HepG2 (cell line): Measurements from ENCODE around the gene CDS1. TPM values are rescaled to one million over a fixed set of nuclear protein-coding genes. Genes with fewer than 3 reads are reported as not detected.

ENCODE experiments used
- ATAC-seq: fragments of 200-7000 bp; cut with Tn5 transposase; 3 replicates; pipeline ENCODE4 v1.9.1; 2020; ENCODE audit warnings: mild to moderate bottlenecking, moderate library complexity
- BruUV-seq: library from RNA; stranded (reverse); fragments of 400-500 nt; replicated peaks from 2 replicates; lab custom pipeline; 2021; lab: Mats Ljungman, UMichigan
- CTCF ChIA-PET: fragments of 300-600 bp; formaldehyde crosslinking; extraction: SDS; loops from one replicate; lab custom pipeline; 2021; ENCODE audit warnings: low total read pairs, inconsistent platforms, low intra/inter-chr PET ratio; lab: Yijun Ruan, JAX
- POLR2A ChIA-PET: fragments of 350-600 bp; sonication (Branson Sonifier 250); formaldehyde crosslinking; loops from one replicate; lab custom pipeline; 2020; ENCODE audit warnings: antibody characterized with exemption, inconsistent platforms; lab: Yijun Ruan, JAX
- DNase-seq: peaks from one replicate; pipeline ENCODE4 v3.0.0-alpha.2; 2015; ENCODE audit warnings: low spot score
- FAIRE-seq: peaks from 3 replicates; lab custom pipeline; 2011; peaks lifted over from hg19 to GRCh38; lab: Jason Lieb, UNC
- H2AFZ ChIP-seq: one replicate; pipeline ENCODE4 v1.6.1; 2011; ENCODE audit warnings: low read length, inconsistent platforms
- H3K27ac ChIP-seq: fragments of 300-600 bp; 3 replicates; pipeline ENCODE4 v1.8.0; 2011; ENCODE audit warnings: mixed run types, mild to moderate bottlenecking, mixed read lengths, low read length, inconsistent platforms; ENCODE audit not compliant: insufficient read depth; ENCODE audit errors: extremely low read length
- H3K27me3 ChIP-seq, 2 experiments: fragments of 200-600 bp in 1 of 2; 2 replicates in 1 of 2; 3 replicates in 1 of 2; pipeline versions ENCODE4 v1.6.0 to v1.8.0; 2011; ENCODE audit warnings: low read length in 2 of 2, mild to moderate bottlenecking in 2 of 2, moderate library complexity in 2 of 2, inconsistent platforms in 1 of 2; ENCODE audit not compliant: insufficient read depth in 2 of 2, control insufficient read depth in 1 of 2
- H3K36me3 ChIP-seq, 2 experiments: fragments of 200-600 bp in 1 of 2; replicated peaks in 1 of 2; 2 replicates in 1 of 2; 3 replicates in 1 of 2; pipeline versions ENCODE4 v1.5.1 to v1.8.0; 2011; ENCODE audit warnings: low read length in 2 of 2, inconsistent platforms in 1 of 2; ENCODE audit not compliant: insufficient read depth in 2 of 2, control insufficient read depth in 1 of 2
- H3K4me1 ChIP-seq: 2 replicates; pipeline ENCODE4 v1.5.1; 2012; ENCODE audit warnings: low read length, inconsistent platforms; ENCODE audit not compliant: insufficient read depth
- H3K4me2 ChIP-seq: 2 replicates; pipeline ENCODE4 v1.6.0; 2011; ENCODE audit warnings: low read depth, low read length, inconsistent platforms
- H3K4me3 ChIP-seq, 3 experiments: fragments of 200-600 bp in 1 of 3; sonication (generic), shearing (Covaris generic) in 1 of 3; replicated peaks in 1 of 3; 2 replicates each; pipeline ENCODE4 v1.5.1; 2011 to 2016; ENCODE audit warnings: low read length in 3 of 3, inconsistent platforms in 2 of 3, low read depth in 2 of 3, mild to moderate bottlenecking in 2 of 3, control low read depth in 1 of 3, mixed read lengths in 1 of 3; ENCODE audit not compliant: insufficient read depth in 1 of 3
- H3K79me2 ChIP-seq: one replicate; pipeline ENCODE4 v1.6.1; 2011; ENCODE audit warnings: low read length, inconsistent platforms; ENCODE audit not compliant: insufficient read depth
- H3K9ac ChIP-seq: 2 replicates; pipeline ENCODE4 v1.6.0; 2011; ENCODE audit warnings: mild to moderate bottlenecking, low read depth, low read length, inconsistent platforms; ENCODE audit not compliant: insufficient read depth
- H3K9me3 ChIP-seq: 2 replicates; pipeline ENCODE4 v1.5.1; 2012; ENCODE audit warnings: mild to moderate bottlenecking, low read length
- H4K20me1 ChIP-seq: 2 replicates; pipeline ENCODE4 v1.6.0; 2011; ENCODE audit warnings: inconsistent platforms, mild to moderate bottlenecking, low read length, moderate library complexity; ENCODE audit not compliant: insufficient read depth
- ATF4 ChIP-seq, 2 experiments: fragments of 450-650 bp in 1 of 2; sonication (generic) in 1 of 2; formaldehyde crosslinking; IDR thresholded peaks; 2 replicates each; pipeline versions ENCODE4 v1.5.0 to v1.8.0; 2020 to 2022; ENCODE audit warnings: mild to moderate bottlenecking in 1 of 2, missing genetic modification reagents in 1 of 2
- ATF7 ChIP-seq, 2 experiments: fragments of 450-650 bp in 1 of 2; sonication (generic) in 1 of 2; formaldehyde crosslinking in 1 of 2; IDR thresholded peaks; 2 replicates each; pipeline versions ENCODE4 v1.4.0 to v1.6.1; 2016 to 2020; ENCODE audit warnings: antibody characterized with exemption in 1 of 2, mild to moderate bottlenecking in 1 of 2, missing genetic modification reagents in 1 of 2
- BATF2 ChIP-seq: sonication (generic); formaldehyde crosslinking; IDR thresholded peaks from 2 replicates; pipeline ENCODE4 v1.8.0; 2022; ENCODE audit warnings: mild to moderate bottlenecking, missing genetic modification reagents, moderate library complexity
- CEBPB ChIP-seq: IDR thresholded peaks from 2 replicates; pipeline ENCODE4 v1.6.1; 2011; ENCODE audit warnings: low read depth, low read length, improper control_type of control experiment, borderline replicate concordance
- CEBPG ChIP-seq: IDR thresholded peaks from 2 replicates; pipeline ENCODE4 v1.6.1; 2016
- GLI4 ChIP-seq: sonication (generic); formaldehyde crosslinking; IDR thresholded peaks from 2 replicates; pipeline ENCODE4 v1.5.1; 2020; ENCODE audit warnings: missing genetic modification reagents, mild to moderate bottlenecking, moderate library complexity, borderline replicate concordance
- HNRNPUL1 ChIP-seq: fragments of 200-400 bp; formaldehyde crosslinking; IDR thresholded peaks from 2 replicates; pipeline ENCODE4 v1.6.1; 2017; ENCODE audit warnings: low read depth, mild to moderate bottlenecking, low read length, moderate library complexity
- HOXA7 ChIP-seq: sonication (generic); formaldehyde crosslinking; IDR thresholded peaks from 2 replicates; pipeline ENCODE4 v1.8.1; 2022; ENCODE audit warnings: mild to moderate bottlenecking, missing genetic modification reagents, moderate library complexity
- SIN3A ChIP-seq: IDR thresholded peaks from 2 replicates; pipeline ENCODE4 v1.6.1; 2011; ENCODE audit warnings: low read depth, mild to moderate bottlenecking, control low read depth, low read length, borderline replicate concordance
- ZNF660 ChIP-seq: sonication (generic); formaldehyde crosslinking; IDR thresholded peaks from 2 replicates; pipeline ENCODE4 v1.5.1; 2020; ENCODE audit warnings: mild to moderate bottlenecking, low read depth, missing genetic modification reagents, borderline replicate concordance
- WGBS: methylation state at CpG from one replicate; pipeline ENCODE4 v1.1.6; 2017; ENCODE audit warnings: low lambda C conversion rate; 5-methylcytosine and 5-hydroxymethylcytosine counted together
- in situ Hi-C: cut with HindIII; loops from 2 replicates; pipeline ENCODE4 v1.10.0; 2017; ENCODE audit warnings: low pct_unique_long_range_greater_than_20kb; ENCODE audit not compliant: extremely low pct_ligation_motif_present
- intact Hi-C: fragments of 100-400 bp; cut with micrococcal nuclease; formaldehyde crosslinking; loops from one replicate; pipeline ENCODE4 v1.10.0; 2022; ENCODE audit not compliant: unreplicated experiment
- polyA plus RNA-seq, 8 experiments: library from polyadenylated mRNA; depleted of rRNA in 3 of 8; stranded (reverse) in 7 of 8; unstranded in 1 of 8; fragments of >200 nt; fragmentation: Illumina TruSeq in 4 of 8; extraction: Trizol in 4 of 8; gene quantifications; 2 replicates each; pipeline versions ENCODE4 v1.2.1 to v1.2.3, GENCODE V29; 2011 to 2016; ENCODE audit warnings: low read depth in 4 of 8, missing spikeins in 1 of 8, mixed read lengths in 1 of 8; ENCODE audit not compliant: insufficient read depth in 1 of 8
- total RNA-seq, 5 experiments: library from RNA; depleted of rRNA; stranded (reverse); fragments of >200 nt; fragmentation: Illumina TruSeq; extraction: Trizol; gene quantifications; 2 replicates each; pipeline ENCODE4 v1.2.3, GENCODE V29; 2016; ENCODE audit warnings: low read depth in 1 of 5

Gene CDS1
- total and polyA plus RNA-seq, 2 of the 13 experiments (the other 11 are each of a cell fraction or from before 2014, with no cell fraction given): 2.1 to 3.2 TPM

GRCh38 chr4:84697159-84697558 is 114.2 kb downstream of the CDS1 start:
- no peak for FAIRE-seq
- Histone ChIP-seq H3K36me3 (peaks cover 8 to 37% of the 10 kb centered on the region in 2 experiments; a peak in 4 of 5 replicates), H3K27ac (no peak overlapping the region)

GRCh38 chr4:84697615-84698201 is 114.8 kb downstream of the CDS1 start:
- Histone ChIP-seq H3K4me1 (peaks cover 7% of the 10 kb centered on the region; the same call in 1 of the 2 replicates), H3K27ac (no peak overlapping the region), H3K9ac (no peak overlapping the region), H3K79me2 (no peaks in the 10 kb centered on the region), H3K4me3 (no peak overlapping the region), H2AFZ (no peak overlapping the region), H3K9me3 (no peaks in the 10 kb centered on the region), H3K36me3 (peaks cover 8 to 38% of the 10 kb centered on the region in 2 experiments; a peak in 4 of 5 replicates), H3K4me2 (no peak overlapping the region), H4K20me1 (no peaks in the 10 kb centered on the region), H3K27me3 (no peaks in the 10 kb centered on the region)
- BruUV-seq: no TSS peak
- ChIA-PET CTCF (no interaction called here), POLR2A (no interaction called here)
- in situ Hi-C loops: no loop called here
- DNase-seq (no peak), FAIRE-seq (no peak), ATAC-seq (no peak)
- 96% methylated on average over 4 of the region's 4 CpGs for WGBS
- intact Hi-C loops: no loop called here
- TF ChIP-seq BATF2 (CRISPR knock-in tag): no peak
- no peak for TF ChIP-seq ZNF660 (CRISPR knock-in tag)
- TF ChIP-seq HOXA7 (CRISPR knock-in tag): no peak

More at GRCh38 chr4:84697159-84697558, 114.2 kb downstream of the CDS1 start:
- H3K4me1 ChIP-seq: peaks cover 7% of the 10 kb centered on the region; the same call in 1 of the 2 replicates
- POLR2A ChIA-PET: no interaction called here
- H3K79me2 ChIP-seq: no peaks in the 10 kb centered on the region
- H3K4me2 ChIP-seq: no peak overlapping the region
- intact Hi-C loops (no loop called here), in situ Hi-C loops (no loop called here)
- TF ChIP-seq ATF4 (CRISPR knock-in tag; IDR thresholded peaks at IDR 0.05) (peak; percentile 74 to 91), CEBPB (peak; percentile 79), GLI4 (no peak), HNRNPUL1 (no peak), SIN3A (no peak), CEBPG (CRISPR knock-in tag) (peak; percentile 64), ATF7 (IDR thresholded peaks at IDR 0.05) (peak; percentile 54; the same call in 1 of the 2 replicates), ATF7 (CRISPR knock-in tag; IDR thresholded peaks at IDR 0.05) (no peak)
- H3K9me3 ChIP-seq: no peaks in the 10 kb centered on the region
- DNase-seq: no peak
- H3K27me3 ChIP-seq: no peaks in the 10 kb centered on the region
- 99% methylated on average over 2 of the region's 2 CpGs for WGBS
- no peaks in the 10 kb centered on the region for H4K20me1 ChIP-seq
- H2AFZ ChIP-seq: no peak overlapping the region
- CTCF ChIA-PET: no interaction called here
- H3K4me3 ChIP-seq: no peak overlapping the region
- BruUV-seq: no TSS peak
- no peak overlapping the region for H3K9ac ChIP-seq
- no peak for ATAC-seq
